GM12878 (cell line): ENCODE measurements around the gene KIRREL3. TPM values are rescaled to one million over a fixed set of nuclear protein-coding genes. Genes with fewer than 3 reads are reported as not detected.

Experiments
- ATAC-seq: fragments of 200-7000 bp; cut with Tn5 transposase; 3 replicates; pipeline ENCODE4 v1.9.1; 2020; ENCODE audit warnings: mild to moderate bottlenecking, moderate library complexity
- BruUV-seq: library from RNA; stranded (reverse); fragments of 400-500 nt; replicated peaks from 2 replicates; lab custom pipeline; 2021; lab: Mats Ljungman, UMichigan
- CTCF ChIA-PET: fragments of 300-600 bp; sonication (Branson Sonifier 250); formaldehyde crosslinking; extraction: SDS; loops from one replicate; lab custom pipeline; 2021; ENCODE audit warnings: inconsistent platforms; lab: Yijun Ruan, JAX
- POLR2A ChIA-PET: fragments of 350-600 bp; formaldehyde crosslinking; extraction: SDS; loops from one replicate; lab custom pipeline; 2021; ENCODE audit warnings: inconsistent platforms; lab: Charles Lee
- RAD21 ChIA-PET: fragments of 300-600 bp; sonication (Branson Sonifier 250); formaldehyde crosslinking; loops from one replicate; lab custom pipeline; 2023; ENCODE audit warnings: antibody characterized with exemption; ENCODE audit not compliant: unreplicated experiment; lab: Charles Lee
- SMC1A ChIA-PET: fragments of 300-600 bp; sonication (Branson Sonifier 250); formaldehyde crosslinking; loops from one replicate; lab custom pipeline; 2023; ENCODE audit not compliant: unreplicated experiment, uncharacterized antibody; lab: Charles Lee
- DNase-seq: peaks from one replicate; pipeline ENCODE4 v3.0.0-alpha.2; 2011; ENCODE audit warnings: low read depth, low spot score
- FAIRE-seq: peaks from 3 replicates; lab custom pipeline; 2011; peaks lifted over from hg19 to GRCh38; lab: Jason Lieb, UNC
- H2AFZ ChIP-seq: 2 replicates; pipeline ENCODE4 v1.6.0; 2011; ENCODE audit warnings: low read depth, low read length, control low read depth; ENCODE audit not compliant: control insufficient read depth
- H3K27ac ChIP-seq: 2 replicates; pipeline ENCODE4 v1.5.1; 2011; ENCODE audit warnings: control low read depth; ENCODE audit not compliant: control insufficient read depth, insufficient read depth
- H3K27me3 ChIP-seq, 2 experiments: replicated peaks in 1 of 2; 2 replicates each; pipeline versions ENCODE4 v1.6.0 to v1.6.1; 2011; ENCODE audit warnings: low read length in 1 of 2; ENCODE audit not compliant: control insufficient read depth in 2 of 2, insufficient read depth in 2 of 2
- H3K36me3 ChIP-seq, 2 experiments: 2 replicates each; pipeline ENCODE4 v1.5.1; 2011; ENCODE audit warnings: low read length in 1 of 2; ENCODE audit not compliant: control insufficient read depth in 2 of 2, insufficient read depth in 2 of 2
- H3K4me1 ChIP-seq: 2 replicates; pipeline ENCODE4 v1.6.1; 2011; ENCODE audit warnings: mild to moderate bottlenecking, low read length, moderate library complexity, mixed read lengths; ENCODE audit not compliant: control insufficient read depth, insufficient read depth
- H3K4me2 ChIP-seq: 2 replicates; pipeline ENCODE4 v1.6.0; 2011; ENCODE audit warnings: control low read depth; ENCODE audit not compliant: control insufficient read depth, insufficient read depth
- H3K4me3 ChIP-seq: fragments of 200-600 bp; sonication (generic); 2 replicates; pipeline ENCODE4 v1.5.1; 2016
- H3K79me2 ChIP-seq: 2 replicates; pipeline ENCODE4 v1.6.0; 2011; ENCODE audit warnings: low read length; ENCODE audit not compliant: control insufficient read depth, insufficient read depth
- H3K9ac ChIP-seq: 2 replicates; pipeline ENCODE4 v1.8.0; 2011; ENCODE audit warnings: low read length, control low read depth, mixed read lengths; ENCODE audit not compliant: control insufficient read depth, insufficient read depth
- H3K9me3 ChIP-seq: replicated peaks from 3 replicates; pipeline ENCODE4 v1.5.1; 2011; ENCODE audit warnings: mild to moderate bottlenecking, low read length; ENCODE audit not compliant: control insufficient read depth, insufficient read depth
- H4K20me1 ChIP-seq: 2 replicates; pipeline ENCODE4 v1.6.0; 2011; ENCODE audit not compliant: control insufficient read depth, insufficient read depth
- BMI1 ChIP-seq: fragments of 450-650 bp; IDR thresholded peaks from 2 replicates; pipeline ENCODE4 v1.6.1; 2016; ENCODE audit warnings: mild to moderate bottlenecking, moderate library complexity, borderline replicate concordance
- IRF4 ChIP-seq: IDR thresholded peaks from 2 replicates; pipeline ENCODE4 v1.6.1; 2011; ENCODE audit warnings: low read depth, low read length
- NRF1 ChIP-seq: conservative IDR thresholded peaks from 2 replicates; pipeline ENCODE4 v1.6.1; 2011; ENCODE audit warnings: mild to moderate bottlenecking, low read depth, low read length, improper control_type of control experiment
- RB1 ChIP-seq: fragments of 450-650 bp; formaldehyde crosslinking; IDR thresholded peaks from 2 replicates; pipeline ENCODE4 v1.6.1; 2017; ENCODE audit warnings: mild to moderate bottlenecking, borderline replicate concordance
- WGBS: methylation state at CpG from one replicate; pipeline ENCODE4 v1.1.6; 2016; ENCODE audit warnings: low lambda C conversion rate; ENCODE audit not compliant: insufficient replicate concordance, insufficient coverage; ENCODE audit errors: missing lambda C conversion rate; 5-methylcytosine and 5-hydroxymethylcytosine counted together
- in situ Hi-C: fragments of 300-500 bp; cut with MboI; formaldehyde crosslinking; loops from 9 replicates; pipeline ENCODE4 v1.14.3; 2018; ENCODE audit warnings: mixed read lengths
- intact Hi-C: fragments of 100-400 bp; cut with micrococcal nuclease; formaldehyde crosslinking; loops from one replicate; pipeline ENCODE4 v1.14.2; 2022; ENCODE audit not compliant: unreplicated experiment
- polyA plus RNA-seq, 11 experiments: library from polyadenylated mRNA; depleted of rRNA in 4 of 11; unstranded in 6 of 11; stranded (reverse) in 5 of 11; fragments of >200 nt; fragmentation: Nextera tagmentation in 4 of 11; fragmentation: Illumina TruSeq in 1 of 11; extraction: Ambion mirVana in 4 of 11; extraction: Trizol in 1 of 11; gene quantifications; 1 replicate in 1 of 11; 2 replicates in 10 of 11; pipeline versions ENCODE4 v1.2.1 to v1.2.3, GENCODE V29; 2011 to 2016; ENCODE audit warnings: inconsistent platforms in 2 of 11, missing spikeins in 2 of 11, low read depth in 1 of 11
- total RNA-seq, 4 experiments: library from RNA; depleted of rRNA in 3 of 4; stranded (reverse); fragments of >200 nt in 3 of 4; fragmentation: Illumina TruSeq in 1 of 4; extraction: Trizol in 1 of 4; gene quantifications; 2 replicates each; pipeline versions ENCODE4 v1.2.1 to v1.2.3, GENCODE V29; 2013 to 2021
- TF ChIP-seq, protein P1 (sequence below): fragments of 450-650 bp; IDR thresholded peaks from 2 replicates; pipeline ENCODE4 v1.6.1; 2018; ENCODE audit warnings: mild to moderate bottlenecking, low read depth, moderate library complexity; ENCODE audit not compliant: partially characterized antibody
- TF ChIP-seq, protein P2 (sequence below): fragments of 450-650 bp; IDR thresholded peaks from 2 replicates; pipeline ENCODE4 v1.6.1; 2017; ENCODE audit warnings: borderline replicate concordance

Gene KIRREL3
- total and polyA plus RNA-seq, 10 of the 15 experiments (the other 5 are each of a cell fraction or from before 2014, with no cell fraction given): under 0.01 TPM; not detected in 9

DNA sequence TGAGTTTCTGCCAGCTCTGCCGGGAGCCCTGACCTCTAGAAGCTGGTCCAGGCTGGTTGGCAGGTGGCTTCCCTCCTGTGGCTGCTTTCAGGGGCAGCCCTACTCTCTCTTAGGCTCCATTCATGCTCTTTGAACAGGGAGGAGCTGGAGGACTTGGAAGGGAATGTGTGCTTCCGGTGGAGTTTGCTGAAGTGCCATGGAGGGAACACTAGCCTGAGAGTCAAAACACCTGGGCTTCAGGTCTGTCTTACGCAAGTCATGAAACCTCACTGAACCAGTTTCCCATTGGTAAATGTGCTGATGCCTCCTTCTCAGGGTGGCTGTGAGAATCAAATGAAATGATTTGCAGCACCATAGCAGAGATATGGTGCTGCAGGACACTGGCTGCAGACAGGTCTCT lies 224.5 kb downstream of the KIRREL3 start:
- no peak for FAIRE-seq
- Histone ChIP-seq H3K36me3 (no peaks in the 10 kb centered on the region), H3K79me2 (no peaks in the 10 kb centered on the region), H3K4me1 (no peaks in the 10 kb centered on the region), H3K4me2 (no peak overlapping the region), H3K9ac (no peak overlapping the region), H3K27ac (no peak overlapping the region), H2AFZ (no peak overlapping the region), H3K9me3 (no peaks in the 10 kb centered on the region), H3K4me3 (no peak overlapping the region), H4K20me1 (no peaks in the 10 kb centered on the region), H3K27me3 (peaks cover 6 to 13% of the 10 kb centered on the region in 2 experiments; a peak in 3 of 4 replicates)
- SMC1A ChIA-PET: no interaction called here
- intact Hi-C loops: no loop called here
- BruUV-seq: no TSS peak
- no peak for TF ChIP-seq RB1
- TF ChIP-seq IRF4: no peak
- TF ChIP-seq, protein P1, sequence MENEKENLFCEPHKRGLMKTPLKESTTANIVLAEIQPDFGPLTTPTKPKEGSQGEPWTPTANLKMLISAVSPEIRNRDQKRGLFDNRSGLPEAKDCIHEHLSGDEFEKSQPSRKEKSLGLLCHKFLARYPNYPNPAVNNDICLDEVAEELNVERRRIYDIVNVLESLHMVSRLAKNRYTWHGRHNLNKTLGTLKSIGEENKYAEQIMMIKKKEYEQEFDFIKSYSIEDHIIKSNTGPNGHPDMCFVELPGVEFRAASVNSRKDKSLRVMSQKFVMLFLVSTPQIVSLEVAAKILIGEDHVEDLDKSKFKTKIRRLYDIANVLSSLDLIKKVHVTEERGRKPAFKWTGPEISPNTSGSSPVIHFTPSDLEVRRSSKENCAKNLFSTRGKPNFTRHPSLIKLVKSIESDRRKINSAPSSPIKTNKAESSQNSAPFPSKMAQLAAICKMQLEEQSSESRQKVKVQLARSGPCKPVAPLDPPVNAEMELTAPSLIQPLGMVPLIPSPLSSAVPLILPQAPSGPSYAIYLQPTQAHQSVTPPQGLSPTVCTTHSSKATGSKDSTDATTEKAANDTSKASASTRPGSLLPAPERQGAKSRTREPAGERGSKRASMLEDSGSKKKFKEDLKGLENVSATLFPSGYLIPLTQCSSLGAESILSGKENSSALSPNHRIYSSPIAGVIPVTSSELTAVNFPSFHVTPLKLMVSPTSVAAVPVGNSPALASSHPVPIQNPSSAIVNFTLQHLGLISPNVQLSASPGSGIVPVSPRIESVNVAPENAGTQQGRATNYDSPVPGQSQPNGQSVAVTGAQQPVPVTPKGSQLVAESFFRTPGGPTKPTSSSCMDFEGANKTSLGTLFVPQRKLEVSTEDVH: no peak
- no peak for TF ChIP-seq BMI1
- TF ChIP-seq NRF1: no peak
- TF ChIP-seq, protein P2, sequence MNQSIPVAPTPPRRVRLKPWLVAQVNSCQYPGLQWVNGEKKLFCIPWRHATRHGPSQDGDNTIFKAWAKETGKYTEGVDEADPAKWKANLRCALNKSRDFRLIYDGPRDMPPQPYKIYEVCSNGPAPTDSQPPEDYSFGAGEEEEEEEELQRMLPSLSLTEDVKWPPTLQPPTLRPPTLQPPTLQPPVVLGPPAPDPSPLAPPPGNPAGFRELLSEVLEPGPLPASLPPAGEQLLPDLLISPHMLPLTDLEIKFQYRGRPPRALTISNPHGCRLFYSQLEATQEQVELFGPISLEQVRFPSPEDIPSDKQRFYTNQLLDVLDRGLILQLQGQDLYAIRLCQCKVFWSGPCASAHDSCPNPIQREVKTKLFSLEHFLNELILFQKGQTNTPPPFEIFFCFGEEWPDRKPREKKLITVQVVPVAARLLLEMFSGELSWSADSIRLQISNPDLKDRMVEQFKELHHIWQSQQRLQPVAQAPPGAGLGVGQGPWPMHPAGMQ: no peak
- no peak for ATAC-seq
- CTCF ChIA-PET: no interaction called here
- POLR2A ChIA-PET: no interaction called here
- no peak for DNase-seq
- WGBS: 48% methylated on average over 3 of the region's 3 CpGs
- RAD21 ChIA-PET: no interaction called here
- in situ Hi-C loops: no loop called here
